BLaER1 treated with 17β-estradiol and CSF1 and Interleukin-3, amounts not matched to agents 10 nM and 100 nM (cell line): ENCODE data around the gene TNFRSF6B.
"Not testable (repeated sequence)": the region's sequence is repeated elsewhere in the genome, so short reads cannot be mapped to it uniquely, and the experiment has no call there.

Source experiments
- H3K27ac ChIP-seq, 11 experiments: shearing (Covaris generic); formaldehyde crosslinking; 2 replicates each; pipeline ENCODE4 v1.8.1; 2022
- H3K27me3 ChIP-seq, 11 experiments: shearing (Covaris generic); formaldehyde crosslinking; 2 replicates each; pipeline ENCODE4 v1.8.1; 2022
- H3K36me3 ChIP-seq, 11 experiments: shearing (Covaris generic); formaldehyde crosslinking; 2 replicates each; pipeline ENCODE4 v1.8.1; 2022
- H3K4me1 ChIP-seq, 10 experiments: shearing (Covaris generic); formaldehyde crosslinking; 2 replicates each; pipeline ENCODE4 v1.8.1; 2022
- H3K4me2 ChIP-seq, 11 experiments: shearing (Covaris generic); formaldehyde crosslinking; 2 replicates each; pipeline ENCODE4 v1.8.1; 2022
- H3K4me3 ChIP-seq, 10 experiments: shearing (Covaris generic); formaldehyde crosslinking; 2 replicates each; pipeline ENCODE4 v1.8.1; 2022
- H3K9ac ChIP-seq, 11 experiments: shearing (Covaris generic); formaldehyde crosslinking; 2 replicates each; pipeline ENCODE4 v1.8.1; 2022
- H3K9me3 ChIP-seq, 11 experiments: shearing (Covaris generic); formaldehyde crosslinking; replicated peaks in 1 of 11; 2 replicates each; pipeline ENCODE4 v1.8.1; 2022
- H4K20me1 ChIP-seq, 11 experiments: shearing (Covaris generic); formaldehyde crosslinking; 2 replicates each; pipeline ENCODE4 v1.8.1; 2022
- Cebpa-rat ChIP-seq, 11 experiments: shearing (Covaris generic); IDR thresholded peaks; 2 replicates each; pipeline ENCODE4 v1.8.1; 2022

TNFRSF6B gene

GRCh38 chr20:63696628-63697356 is at the start of gene TNFRSF6B:
TNFRSF6B (plus strand) TSS chr20:63696652; CDS start chr20:63696768, 116 bp downstream.
- Histone ChIP-seq H4K20me1 (peaks cover 27 to 88% (median 71%) of the 10 kb centered on the region in 11 experiments), H3K27me3 (no peaks in the 10 kb centered on the region), H3K4me2 (peak within 1 kb of the TSS; percentile 89 to 99 (median 97)), H3K9ac (peak within 1 kb of the TSS; percentile 47 to 75 (median 67)), H3K4me1 (peaks cover 52 to 64% (median 59%) of the 10 kb centered on the region in 10 experiments), H3K4me3 (peak within 1 kb of the TSS; percentile 34 to 64 (median 46); a peak in 18 of 20 replicates), H3K36me3 (peaks cover 0 to 36% (median 10%) of the 10 kb centered on the region in 11 experiments; a peak in 11 of 22 replicates), H3K9me3 (no peaks in the 10 kb centered on the region), H3K27ac (peak within 1 kb of the TSS in 9 of 11 experiments; percentile 11 to 61 (median 53); a peak in 16 of 22 replicates)
- no peak for TF ChIP-seq Cebpa-rat (IDR thresholded peaks at IDR 0.05)

- Histone ChIP-seq H3K27me3 (peaks cover 0 to 10% (median 0%) of the 10 kb centered on the region in 11 experiments; a peak in 2 of 22 replicates), H3K4me3 (no peak overlapping the region)
- no peak for TF ChIP-seq Cebpa-rat (IDR thresholded peaks at IDR 0.05)
These were observed 48.3 kb upstream of the TNFRSF6B start for GRCh38 chr20:63648190-63648589.

GRCh38 chr20:63648895-63649589 is 47.4 kb upstream of the TNFRSF6B start:
- Histone ChIP-seq H3K4me1 (peaks cover 14 to 50% (median 33%) of the 10 kb centered on the region in 10 experiments; a peak in 19 of 20 replicates), H3K27me3 (peaks cover 0 to 10% (median 0%) of the 10 kb centered on the region in 11 experiments; a peak in 2 of 22 replicates), H3K27ac (no peak overlapping the region), H3K4me3 (no peak overlapping the region), H3K9me3 (no peaks in the 10 kb centered on the region), H3K4me2 (peak overlapping the region in 6 of 11 experiments; percentile 15 to 41 (median 36); a peak in 7 of 22 replicates), H4K20me1 (peaks cover 0 to 50% (median 45%) of the 10 kb centered on the region in 11 experiments; a peak in 20 of 22 replicates), H3K9ac (peak overlapping the region in 4 of 11 experiments; percentile 13 to 34 (median 32); a peak in 3 of 22 replicates), H3K36me3 (peaks cover 0 to 25% (median 12%) of the 10 kb centered on the region in 11 experiments; a peak in 14 of 22 replicates)
- TF ChIP-seq Cebpa-rat (IDR thresholded peaks at IDR 0.05) = no peak

More at GRCh38 chr20:63648190-63648589, 48.3 kb upstream of the TNFRSF6B start:
- Histone ChIP-seq H3K4me1 (peaks cover 8 to 47% (median 31%) of the 10 kb centered on the region in 10 experiments; a peak in 19 of 20 replicates), H3K27ac (no peak overlapping the region), H3K36me3 (peaks cover 0 to 34% (median 13%) of the 10 kb centered on the region in 11 experiments; a peak in 15 of 22 replicates), H3K9ac (0 out of 22 replicates have a peak overlapping the region, but pooled peaks of 1 of the 11 experiments have one; percentile 24), H3K9me3 (no peaks in the 10 kb centered on the region), H3K4me2 (peak overlapping the region in 1 of 11 experiments; percentile 36; a peak in 1 of 22 replicates), H4K20me1 (peaks cover 0 to 50% (median 45%) of the 10 kb centered on the region in 11 experiments; a peak in 20 of 22 replicates)

GRCh38 chr20:63650486-63650885 is 46.0 kb upstream of the TNFRSF6B start:
- not testable (repeated sequence) for H3K9me3 ChIP-seq, H3K9ac ChIP-seq, H3K4me3 ChIP-seq, H3K27ac ChIP-seq, H3K4me2 ChIP-seq
- Histone ChIP-seq H3K36me3 (peaks cover 0 to 21% (median 12%) of the 10 kb centered on the region in 11 experiments; a peak in 8 of 22 replicates), H3K27me3 (peaks cover 0 to 10% (median 0%) of the 10 kb centered on the region in 11 experiments; a peak in 2 of 22 replicates), H3K4me1 (peaks cover 25 to 64% (median 48%) of the 10 kb centered on the region in 10 experiments), H4K20me1 (peaks cover 0 to 50% (median 45%) of the 10 kb centered on the region in 11 experiments; a peak in 20 of 22 replicates)

GRCh38 chr20:63651942-63652191 is 44.6 kb upstream of the TNFRSF6B start:
- H3K4me1 ChIP-seq = peaks cover 31 to 66% (median 61%) of the 10 kb centered on the region in 10 experiments
- peak overlapping the region; percentile 93 to 99 (median 98) for H3K4me2 ChIP-seq
- TF ChIP-seq Cebpa-rat (IDR thresholded peaks at IDR 0.05) = no peak
- H3K9ac ChIP-seq = peak overlapping the region; percentile 69 to 89 (median 82); a peak in 19 of 22 replicates
- peak overlapping the region; percentile 66 to 94 (median 88) for H3K4me3 ChIP-seq
- H4K20me1 ChIP-seq = peaks cover 0 to 49% (median 45%) of the 10 kb centered on the region in 11 experiments; a peak in 20 of 22 replicates
- H3K27ac ChIP-seq = peak overlapping the region in 8 of 11 experiments; percentile 73 to 82 (median 79); a peak in 11 of 22 replicates
- H3K27me3 ChIP-seq = peaks cover 0 to 10% (median 0%) of the 10 kb centered on the region in 11 experiments; a peak in 2 of 22 replicates
- H3K9me3 ChIP-seq = no peaks in the 10 kb centered on the region
- H3K36me3 ChIP-seq = peaks cover 0 to 14% (median 11%) of the 10 kb centered on the region in 11 experiments; a peak in 8 of 22 replicates

- Histone ChIP-seq H3K9me3 (no peaks in the 10 kb centered on the region), H3K27ac (peak overlapping the region in 10 of 11 experiments; percentile 11 to 82 (median 78); a peak in 18 of 22 replicates), H3K36me3 (peaks cover 0 to 14% (median 11%) of the 10 kb centered on the region in 11 experiments; a peak in 8 of 22 replicates), H3K4me1 (peaks cover 36 to 69% (median 64%) of the 10 kb centered on the region in 10 experiments), H3K4me3 (peak overlapping the region; percentile 66 to 94 (median 88)), H4K20me1 (peaks cover 0 to 49% (median 41%) of the 10 kb centered on the region in 11 experiments; a peak in 20 of 22 replicates), H3K27me3 (peaks cover 0 to 10% (median 0%) of the 10 kb centered on the region in 11 experiments; a peak in 2 of 22 replicates), H3K9ac (peak overlapping the region; percentile 69 to 89 (median 82)), H3K4me2 (peak overlapping the region; percentile 93 to 99 (median 98))
- TF ChIP-seq Cebpa-rat (IDR thresholded peaks at IDR 0.05) = no peak
These were observed 44.1 kb upstream of the TNFRSF6B start for GRCh38 chr20:63652192-63652980.

GRCh38 chr20:63653041-63653973 is 43.1 kb upstream of the TNFRSF6B start, which contains the start of gene STMN3:
STMN3 (minus strand) TSS chr20:63653424; CDS start chr20:63653345, 79 bp downstream.
- H3K4me2 ChIP-seq = peak within 1 kb of the TSS; percentile 93 to 99 (median 98)
- TF ChIP-seq Cebpa-rat (IDR thresholded peaks at IDR 0.05) = no peak
- peaks cover 0 to 10% (median 0%) of the 10 kb centered on the region in 11 experiments; a peak in 2 of 22 replicates for H3K27me3 ChIP-seq
- peak within 1 kb of the TSS; percentile 69 to 89 (median 83) for H3K9ac ChIP-seq
- H4K20me1 ChIP-seq = peaks cover 0 to 44% (median 37%) of the 10 kb centered on the region in 11 experiments; a peak in 20 of 22 replicates
- H3K36me3 ChIP-seq = peaks cover 0 to 10% (median 7%) of the 10 kb centered on the region in 11 experiments; a peak in 7 of 22 replicates
- peaks cover 40 to 71% (median 68%) of the 10 kb centered on the region in 10 experiments for H3K4me1 ChIP-seq
- no peaks in the 10 kb centered on the region for H3K9me3 ChIP-seq
- H3K27ac ChIP-seq = peak within 1 kb of the TSS in 10 of 11 experiments; percentile 34 to 94 (median 84); a peak in 19 of 22 replicates
- H3K4me3 ChIP-seq = peak within 1 kb of the TSS; percentile 66 to 94 (median 88)
